ENCODE results near the gene RARRES2.
"Not testable (repeated sequence)": the region's sequence is repeated elsewhere in the genome, so short reads cannot be mapped to it uniquely, and the experiment has no call there.

RARRES2 gene

DNA sequence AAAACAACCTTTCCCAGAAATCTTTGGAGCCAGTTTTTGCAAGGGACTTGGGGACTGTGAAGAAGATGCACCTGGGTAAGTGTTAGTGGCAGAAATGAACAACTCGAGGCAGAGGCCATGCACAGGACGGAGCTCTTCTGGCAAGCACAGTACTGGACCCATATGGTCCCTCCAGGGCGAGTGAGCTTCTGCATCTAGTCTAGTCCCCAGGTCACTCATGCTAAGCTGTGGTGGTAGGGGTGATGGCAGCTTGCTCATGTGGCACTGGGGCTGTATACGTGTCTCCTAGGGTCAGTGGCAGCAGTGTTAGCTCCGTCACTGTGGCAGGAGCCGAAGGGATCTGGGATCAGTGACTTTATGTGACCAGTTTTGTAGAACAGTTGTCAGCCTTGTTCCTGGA is 27.6 kb downstream of the RARRES2 start:
- TF ChIP-seq, protein P1, sequence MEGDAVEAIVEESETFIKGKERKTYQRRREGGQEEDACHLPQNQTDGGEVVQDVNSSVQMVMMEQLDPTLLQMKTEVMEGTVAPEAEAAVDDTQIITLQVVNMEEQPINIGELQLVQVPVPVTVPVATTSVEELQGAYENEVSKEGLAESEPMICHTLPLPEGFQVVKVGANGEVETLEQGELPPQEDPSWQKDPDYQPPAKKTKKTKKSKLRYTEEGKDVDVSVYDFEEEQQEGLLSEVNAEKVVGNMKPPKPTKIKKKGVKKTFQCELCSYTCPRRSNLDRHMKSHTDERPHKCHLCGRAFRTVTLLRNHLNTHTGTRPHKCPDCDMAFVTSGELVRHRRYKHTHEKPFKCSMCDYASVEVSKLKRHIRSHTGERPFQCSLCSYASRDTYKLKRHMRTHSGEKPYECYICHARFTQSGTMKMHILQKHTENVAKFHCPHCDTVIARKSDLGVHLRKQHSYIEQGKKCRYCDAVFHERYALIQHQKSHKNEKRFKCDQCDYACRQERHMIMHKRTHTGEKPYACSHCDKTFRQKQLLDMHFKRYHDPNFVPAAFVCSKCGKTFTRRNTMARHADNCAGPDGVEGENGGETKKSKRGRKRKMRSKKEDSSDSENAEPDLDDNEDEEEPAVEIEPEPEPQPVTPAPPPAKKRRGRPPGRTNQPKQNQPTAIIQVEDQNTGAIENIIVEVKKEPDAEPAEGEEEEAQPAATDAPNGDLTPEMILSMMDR (conservative IDR thresholded peaks at IDR 0.05; ENCODE audit: low read depth) = no peak
- no peak for DNase-seq (ENCODE audit: low spot score)
- H3K27ac ChIP-seq = no peak overlapping the region
- CTCF ChIA-PET = interaction anchor here (0.6 kb wide), 1 partner anchor 41 kb away, joined by 3 read pairs; no protein-coding TSS in a partner anchor
- POLR2A ChIA-PET (ENCODE audit: low non-redundant PET) = no interaction called here

DNA sequence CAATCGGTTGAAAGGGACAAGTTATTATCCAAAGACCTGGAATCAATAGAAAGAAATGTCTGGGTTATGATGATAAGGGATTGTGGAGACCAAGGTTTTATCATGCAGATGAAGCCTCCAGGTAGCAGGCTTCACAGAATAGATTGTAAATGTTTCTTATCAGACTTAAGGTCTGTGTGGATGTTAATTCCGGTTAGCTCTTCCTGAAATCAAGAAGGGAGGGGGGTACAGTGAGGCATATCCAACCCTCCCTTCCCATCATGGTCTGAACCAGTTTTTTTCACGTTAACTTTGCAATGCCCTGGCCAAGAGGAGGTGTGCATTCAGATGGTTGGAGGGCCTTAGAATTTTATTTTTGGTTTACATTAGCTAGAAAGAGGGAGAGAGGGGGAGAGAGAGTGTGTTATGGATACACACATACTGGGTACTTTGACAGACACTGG is 28.0 kb downstream of the RARRES2 start:
- TF ChIP-seq, protein P1 (conservative IDR thresholded peaks at IDR 0.05; ENCODE audit: low read depth) = no peak
- CTCF ChIA-PET = interaction anchor here (0.6 kb wide), 1 partner anchor 1412 kb away, joined by 3 read pairs; no protein-coding TSS in a partner anchor
- H3K27ac ChIP-seq = no peak overlapping the region
- POLR2A ChIA-PET (ENCODE audit: low non-redundant PET) = no interaction called here
- no peak for DNase-seq (ENCODE audit: low spot score)

DNA sequence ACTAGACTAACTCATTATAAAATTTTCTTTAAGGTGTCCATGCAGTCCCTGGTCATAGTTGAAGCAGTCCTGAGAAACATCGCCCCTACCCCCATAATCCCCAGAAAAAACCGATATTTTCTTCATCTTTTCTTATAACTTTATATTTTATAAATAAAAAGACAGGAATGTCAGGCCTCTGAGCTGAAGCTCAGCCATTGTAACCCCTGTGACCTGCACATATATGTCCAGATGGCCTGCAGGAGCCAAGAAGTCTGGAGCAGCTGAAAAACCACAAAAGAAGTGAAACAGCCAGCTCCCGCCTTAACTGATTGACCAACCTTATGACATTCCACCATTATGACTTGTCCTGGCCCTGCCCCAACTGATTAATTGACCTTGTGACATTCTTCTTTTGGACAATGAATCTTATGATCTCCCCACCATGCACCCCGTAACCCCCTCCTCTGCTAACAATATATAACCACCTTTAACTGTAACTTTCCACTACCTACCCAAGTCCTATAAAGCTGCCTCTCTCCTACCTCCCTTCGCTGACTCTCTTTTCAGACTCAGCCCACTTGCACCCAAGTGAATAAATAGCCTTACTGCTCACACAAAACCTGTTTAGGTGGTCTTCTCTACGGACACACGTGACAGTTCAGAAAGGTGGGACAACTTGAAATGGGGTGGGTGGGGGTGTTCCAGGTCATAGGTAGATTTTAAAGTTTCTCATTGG is 28.6 kb downstream of the RARRES2 start:
- DNase-seq (ENCODE audit: low spot score); POLR2A ChIA-PET (ENCODE audit: low non-redundant PET); H3K27ac ChIP-seq: not testable (repeated sequence)
- CTCF ChIA-PET = interaction anchor here (0.6 kb wide), 1 partner anchor 1412 kb away, joined by 3 read pairs; no protein-coding TSS in a partner anchor

DNA sequence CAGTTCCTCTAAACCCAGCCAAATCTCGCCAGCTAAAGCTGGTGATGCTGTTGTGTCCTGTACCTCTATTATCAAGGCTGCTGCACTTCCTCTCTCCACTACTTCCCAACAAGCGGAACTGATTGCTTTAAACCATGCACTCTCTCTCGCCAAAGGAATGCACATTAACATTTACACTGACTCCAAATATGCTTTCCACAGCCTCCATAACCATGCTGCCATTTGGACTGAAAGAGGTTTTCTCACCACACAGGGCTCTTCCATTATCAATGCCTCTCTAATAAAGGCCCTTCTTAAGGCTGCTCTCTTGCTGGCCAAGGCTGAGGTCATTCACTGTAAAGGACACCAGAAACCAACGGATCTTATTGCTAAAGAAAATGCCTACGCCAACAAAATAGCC is 29.7 kb downstream of the RARRES2 start:
- H3K27ac ChIP-seq = no peak overlapping the region
- CTCF ChIA-PET = no interaction called here
- no peak for DNase-seq (ENCODE audit: low spot score)
- TF ChIP-seq, protein P1 (conservative IDR thresholded peaks at IDR 0.05; ENCODE audit: low read depth) = no peak
- POLR2A ChIA-PET (ENCODE audit: low non-redundant PET) = no interaction called here

DNA sequence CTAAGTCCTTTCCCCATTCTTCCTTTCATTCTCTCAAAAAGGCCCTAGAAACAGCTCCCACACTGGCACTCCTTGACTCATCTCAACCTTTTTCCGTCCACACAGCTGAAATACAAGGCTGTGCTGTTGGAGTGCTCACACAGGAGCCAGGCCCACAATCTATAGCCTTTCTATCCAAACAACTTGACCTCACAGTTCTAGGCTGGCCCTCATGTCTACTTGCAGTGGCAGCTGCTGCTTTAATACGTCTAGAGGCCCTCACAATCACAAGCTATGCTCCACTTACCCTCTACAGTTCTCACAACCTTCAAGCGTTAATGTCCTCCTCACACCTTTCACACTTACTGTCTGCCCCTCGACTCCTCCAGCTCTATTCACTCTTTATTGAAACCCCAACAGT is 30.3 kb downstream of the RARRES2 start:
- ChIA-PET POLR2A (ENCODE audit: low non-redundant PET) (no interaction called here), CTCF (no interaction called here)
- TF ChIP-seq, protein P1 (conservative IDR thresholded peaks at IDR 0.05; ENCODE audit: low read depth) = no peak
- H3K27ac ChIP-seq = no peak overlapping the region
- no peak for DNase-seq (ENCODE audit: low spot score)

DNA sequence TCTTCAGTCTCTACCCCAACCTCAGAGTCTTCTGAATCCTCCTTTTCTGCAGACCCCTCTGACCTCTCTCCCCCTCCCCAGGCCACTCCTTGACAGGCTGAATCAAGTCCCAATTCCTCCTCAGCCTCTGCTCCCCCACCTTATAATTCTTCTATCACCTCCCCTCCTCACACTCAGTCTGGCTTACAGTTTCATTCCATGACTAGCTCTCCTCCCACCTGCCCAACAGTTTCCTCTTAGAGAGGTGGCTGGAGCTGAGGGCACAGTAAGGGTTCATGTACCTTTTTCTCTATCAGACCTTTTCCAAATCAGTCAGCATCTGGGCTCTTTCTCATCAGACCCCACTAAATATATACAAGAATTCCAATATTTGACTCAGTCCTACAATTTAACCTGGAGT is 32.9 kb downstream of the RARRES2 start:
- TF ChIP-seq, protein P1 (conservative IDR thresholded peaks at IDR 0.05; ENCODE audit: low read depth) = no peak
- ChIA-PET CTCF (no interaction called here), POLR2A (ENCODE audit: low non-redundant PET) (no interaction called here)
- no peak for DNase-seq (ENCODE audit: low spot score)
- no peak overlapping the region for H3K27ac ChIP-seq

DNA sequence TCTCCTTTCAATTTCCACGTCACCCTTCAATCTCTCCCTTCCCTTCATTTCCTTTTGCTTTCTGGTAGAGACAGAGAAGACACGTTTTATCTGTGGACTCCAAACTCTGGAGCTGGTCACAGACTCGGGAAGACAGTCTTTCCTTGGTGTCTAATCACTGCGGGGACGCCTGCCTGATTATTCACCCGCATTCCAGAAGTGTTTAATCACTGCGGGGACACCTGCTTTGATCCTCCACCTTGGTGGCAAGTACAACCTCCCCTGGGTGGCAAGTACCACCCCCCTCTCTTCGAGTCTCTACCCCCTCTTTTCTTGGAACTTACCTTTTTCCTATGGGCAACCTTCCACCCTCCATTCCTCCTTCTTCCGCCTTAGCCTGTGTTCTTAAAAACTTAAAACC is 33.5 kb downstream of the RARRES2 start:
- TF ChIP-seq, protein P1 (conservative IDR thresholded peaks at IDR 0.05; ENCODE audit: low read depth) = no peak
- no peak for DNase-seq (ENCODE audit: low spot score)
- CTCF ChIA-PET = interaction anchor here (0.6 kb wide), 1 partner anchor 59 kb away, joined by 4 read pairs; no protein-coding TSS in a partner anchor
- no peak overlapping the region for H3K27ac ChIP-seq
- POLR2A ChIA-PET (ENCODE audit: low non-redundant PET) = no interaction called here

Measured in RWPE1 (cell line).